ENCODE measurements around the gene TAX1BP1.

Gene TAX1BP1

DNA sequence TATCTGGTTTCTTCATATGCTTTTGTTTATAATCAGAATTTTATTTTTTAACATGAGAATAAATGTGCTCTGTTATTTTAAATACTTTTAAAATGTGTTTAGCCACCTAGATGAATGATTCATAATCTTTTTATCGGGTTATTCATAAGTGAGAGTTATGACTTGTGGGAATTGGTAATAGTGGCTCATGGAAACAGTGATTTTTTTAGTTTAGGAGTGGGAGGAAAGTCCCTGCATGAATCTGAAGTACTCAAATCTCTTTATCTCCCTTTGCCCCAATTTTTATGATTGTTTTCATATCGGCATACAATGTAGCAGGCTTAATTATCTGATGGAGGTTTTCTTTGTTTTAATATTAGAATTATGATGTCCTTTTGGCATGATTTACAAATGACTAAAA, 42.9 kb downstream of the TAX1BP1 start:
- peak; percentile 16 for DNase-seq

GRCh38 chr7:27784399-27785053, 44.6 kb downstream of the TAX1BP1 start:
- peak; percentile 76 for DNase-seq

- DNase-seq = no peak
Measured at GRCh38 chr7:27788437-27788836, 48.5 kb downstream of the TAX1BP1 start.

DNA sequence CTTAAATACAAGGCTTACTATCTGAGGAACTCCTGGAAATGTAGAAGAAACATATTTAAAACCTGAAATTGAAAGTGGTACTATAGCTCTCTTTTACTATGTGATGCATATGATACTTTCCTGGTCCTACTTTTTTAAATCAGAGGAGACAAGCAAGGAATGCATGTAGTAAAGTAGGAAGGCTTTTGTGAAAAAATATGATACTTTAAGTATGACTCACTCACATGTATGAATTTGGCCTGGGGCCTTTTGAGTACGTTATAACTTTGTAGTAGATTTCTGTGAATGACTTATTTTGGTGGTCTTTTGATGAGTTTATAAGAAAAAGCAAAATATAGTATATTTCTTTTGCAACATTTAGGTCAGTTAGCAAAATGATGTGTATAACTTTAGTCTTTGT, 53.8 kb downstream of the TAX1BP1 start:
- DNase-seq = peak; percentile 60

DNA sequence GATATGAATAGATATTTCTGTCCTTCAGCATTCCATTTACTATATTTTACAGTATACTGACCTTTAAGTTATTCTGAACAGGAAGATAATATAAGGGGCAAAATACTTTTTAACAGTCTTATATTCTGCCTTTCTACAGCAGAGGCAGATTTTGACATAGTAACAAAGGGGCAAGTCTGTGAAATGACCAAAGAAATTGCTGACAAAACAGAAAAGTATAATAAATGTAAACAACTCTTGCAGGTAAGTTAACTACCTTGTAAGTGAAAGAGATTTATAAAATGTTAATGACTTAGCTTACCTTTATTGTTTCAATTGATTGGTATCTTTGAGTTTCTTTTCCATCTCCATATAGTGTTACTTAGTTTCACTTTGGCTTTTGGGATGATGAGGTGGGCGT, 56.0 kb downstream of the TAX1BP1 start:
- DNase-seq = no peak

DNA sequence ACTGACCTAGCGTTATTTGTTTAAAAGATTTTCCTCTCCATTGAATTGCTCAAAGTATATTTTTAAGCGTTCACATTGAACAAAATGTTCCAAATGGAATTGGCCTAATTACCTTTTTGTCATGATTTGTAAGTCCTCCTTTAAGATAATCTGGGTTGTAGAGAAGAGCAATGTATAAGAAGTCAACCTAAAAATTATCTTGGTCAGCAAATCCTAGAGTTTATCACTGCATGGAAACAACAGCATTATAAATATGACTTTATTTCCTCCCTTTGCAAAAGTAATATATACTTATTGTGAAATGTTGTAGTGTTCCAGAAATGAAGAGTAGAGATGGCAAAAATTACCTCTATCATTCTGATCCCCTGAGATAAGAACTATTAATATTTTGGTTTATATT, 59.2 kb downstream of the TAX1BP1 start:
- no peak for DNase-seq

DNA sequence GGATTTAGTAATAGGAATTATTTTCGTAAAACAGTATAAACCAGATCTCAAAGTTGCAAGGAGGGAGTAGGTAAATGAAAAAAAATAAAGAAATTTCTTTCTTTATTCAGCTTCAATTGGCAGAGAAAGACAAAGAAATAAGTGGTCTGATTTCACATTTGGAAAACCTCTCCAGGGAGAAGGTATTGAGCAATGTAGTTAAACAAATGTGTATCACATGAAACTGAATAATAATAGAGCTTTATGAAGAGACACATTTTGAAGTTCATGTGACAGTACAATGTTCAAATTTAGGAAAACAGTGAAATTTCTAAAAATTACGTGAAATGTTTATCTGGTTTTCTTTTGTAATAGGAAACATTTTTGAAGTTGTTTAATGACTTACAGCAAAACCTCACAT, 63.0 kb downstream of the TAX1BP1 start:
- no peak for DNase-seq

DNA sequence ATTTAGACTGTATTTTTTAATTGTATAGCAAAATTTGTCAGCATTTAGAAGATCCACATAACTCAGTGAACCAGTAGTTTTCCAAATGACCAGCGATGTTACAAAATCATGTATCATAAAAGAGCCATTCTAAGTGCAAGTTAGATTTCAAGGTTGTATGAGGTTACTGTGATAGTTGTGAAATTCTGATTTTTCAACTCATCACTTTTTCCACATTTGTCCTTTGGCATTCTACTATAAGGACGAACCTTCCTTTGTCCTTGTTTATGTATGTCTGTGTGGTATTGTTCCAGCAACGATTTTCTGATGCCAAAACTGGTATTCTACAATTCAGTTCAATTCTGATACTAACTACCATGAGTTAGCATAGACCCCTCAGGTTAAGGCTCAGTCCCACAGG, 64.2 kb downstream of the TAX1BP1 start:
- no peak for DNase-seq

DNA sequence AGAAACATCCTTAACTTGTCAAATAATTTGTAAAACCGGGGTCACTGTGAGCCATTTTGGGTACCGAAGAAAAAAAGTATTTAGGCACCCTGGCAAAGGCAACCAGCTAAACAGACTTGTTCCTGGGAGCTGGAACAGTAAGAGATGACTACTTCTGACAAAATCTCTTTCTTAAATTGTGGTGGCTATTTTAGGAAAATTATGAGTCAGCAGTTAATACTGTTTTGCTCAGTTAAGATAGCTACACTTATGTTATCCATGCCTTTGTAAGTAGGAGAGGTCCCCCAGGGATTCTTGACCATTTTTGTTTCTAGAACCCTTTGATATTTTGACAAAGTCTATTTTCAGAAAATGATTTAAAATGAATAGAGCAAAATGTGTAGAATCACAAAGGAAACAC, 68.7 kb downstream of the TAX1BP1 start:
- DNase-seq = peak; percentile 82

- no peak for DNase-seq
Measured at GRCh38 chr7:27810186-27810585, 70.2 kb downstream of the TAX1BP1 start.

- no peak for DNase-seq
Measured at GRCh38 chr7:27812706-27813105, 72.7 kb downstream of the TAX1BP1 start.

DNA sequence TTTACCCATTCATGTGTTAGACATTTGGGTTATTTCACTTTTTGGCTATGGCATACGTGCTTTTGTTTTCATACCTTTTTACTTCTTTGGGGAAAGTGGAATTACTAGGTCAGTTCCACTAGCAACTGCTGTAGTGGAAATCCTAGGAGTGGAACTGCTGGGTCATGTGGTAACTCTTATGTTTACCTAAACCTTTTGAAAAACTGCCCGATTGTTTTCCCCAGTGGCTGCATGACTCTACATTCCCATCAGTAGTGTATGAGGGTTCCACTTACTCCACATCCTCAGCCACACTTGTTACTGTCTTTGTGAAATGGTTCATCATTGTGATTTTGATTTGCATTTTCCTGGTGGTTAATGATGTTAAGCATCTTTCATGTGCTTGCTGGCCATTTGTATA, 82.3 kb downstream of the TAX1BP1 start:
- no peak for DNase-seq

DNA sequence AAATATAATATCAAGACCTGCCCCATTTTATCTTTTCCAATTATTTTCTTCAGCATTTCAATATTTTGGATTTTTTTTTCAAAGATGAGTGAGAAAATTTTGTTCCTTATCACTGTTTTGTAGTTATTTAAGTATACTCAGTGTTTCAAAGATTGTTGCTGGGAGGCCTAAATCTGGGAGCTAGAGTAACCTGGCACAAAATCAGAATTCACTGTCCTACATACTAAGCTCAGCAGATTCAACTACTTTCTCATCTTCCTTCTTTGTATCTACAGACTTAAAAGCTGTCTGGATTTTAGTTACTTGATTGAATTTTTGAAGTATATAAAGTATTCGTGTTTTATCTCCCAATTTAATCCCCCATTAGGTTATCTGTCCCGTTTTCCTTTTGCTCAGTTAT, 85.9 kb downstream of the TAX1BP1 start:
- DNase-seq = no peak

- no peak for DNase-seq
Measured at GRCh38 chr7:27826357-27826756, 86.4 kb downstream of the TAX1BP1 start.

GRCh38 chr7:27834179-27834921, 94.4 kb downstream of the TAX1BP1 start:
- no peak for DNase-seq

GRCh38 chr7:27835376-27835775, 95.4 kb downstream of the TAX1BP1 start:
- DNase-seq = no peak

DNA sequence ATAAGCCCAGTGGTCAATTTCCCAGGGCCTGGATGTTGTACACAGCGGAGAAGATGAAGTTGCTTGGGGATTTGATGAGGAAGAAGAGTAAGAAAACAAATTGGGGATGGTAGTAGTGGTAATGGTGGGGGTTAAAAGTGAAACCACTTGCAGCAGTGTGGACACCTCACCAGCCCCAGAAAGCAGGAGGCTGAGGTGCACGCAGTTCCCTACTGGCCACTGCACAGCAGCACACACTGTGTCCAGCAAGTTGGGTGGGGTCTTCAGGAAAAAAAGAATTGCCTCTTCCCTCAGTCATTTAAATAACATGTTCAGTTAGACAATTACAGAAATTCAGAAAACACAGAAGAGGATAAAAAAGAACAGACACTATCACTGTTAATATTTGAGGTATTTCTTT, 96.6 kb downstream of the TAX1BP1 start:
- DNase-seq = no peak

DNA sequence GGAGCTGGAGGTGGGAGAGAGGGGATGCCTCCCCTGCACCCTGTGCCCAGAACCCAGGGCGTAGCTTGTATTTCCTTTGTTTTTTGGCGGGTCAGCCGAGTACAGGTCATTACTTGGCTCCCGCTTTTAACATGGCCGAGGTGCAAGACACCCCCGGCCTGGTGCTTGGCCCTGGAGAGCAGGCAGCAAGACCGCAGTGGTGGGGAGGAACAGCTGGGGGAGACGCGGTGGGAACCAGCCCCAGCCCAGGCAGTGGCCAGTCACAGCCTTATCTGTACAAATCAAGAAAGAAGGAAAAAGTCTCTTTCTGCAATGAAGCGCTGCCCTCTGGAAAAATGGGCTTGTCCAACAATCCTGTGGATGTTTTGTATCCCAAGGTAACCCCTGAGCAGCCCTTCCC, 99.1 kb downstream of the TAX1BP1 start:
- no peak for DNase-seq

DNA sequence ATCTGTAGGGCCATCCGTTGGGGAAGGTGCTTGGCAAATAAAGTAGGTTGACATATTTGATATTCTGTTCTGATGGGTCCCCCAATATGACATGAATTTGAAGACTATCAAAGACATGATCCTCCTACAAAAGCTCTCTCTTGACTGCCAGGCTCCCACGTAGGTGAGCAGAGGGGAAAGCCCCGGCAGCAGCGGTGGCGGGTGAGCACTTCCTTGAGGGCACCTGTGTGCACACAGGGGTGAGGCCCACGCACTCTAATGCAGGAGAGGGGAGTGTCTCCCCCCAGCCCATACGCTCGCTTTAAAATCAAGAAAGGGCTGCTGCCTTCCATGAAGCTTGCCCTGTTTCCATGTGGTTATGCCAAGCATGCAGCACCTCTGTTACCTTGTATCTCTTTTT, 100.4 kb downstream of the TAX1BP1 start:
- no peak for DNase-seq

DNA sequence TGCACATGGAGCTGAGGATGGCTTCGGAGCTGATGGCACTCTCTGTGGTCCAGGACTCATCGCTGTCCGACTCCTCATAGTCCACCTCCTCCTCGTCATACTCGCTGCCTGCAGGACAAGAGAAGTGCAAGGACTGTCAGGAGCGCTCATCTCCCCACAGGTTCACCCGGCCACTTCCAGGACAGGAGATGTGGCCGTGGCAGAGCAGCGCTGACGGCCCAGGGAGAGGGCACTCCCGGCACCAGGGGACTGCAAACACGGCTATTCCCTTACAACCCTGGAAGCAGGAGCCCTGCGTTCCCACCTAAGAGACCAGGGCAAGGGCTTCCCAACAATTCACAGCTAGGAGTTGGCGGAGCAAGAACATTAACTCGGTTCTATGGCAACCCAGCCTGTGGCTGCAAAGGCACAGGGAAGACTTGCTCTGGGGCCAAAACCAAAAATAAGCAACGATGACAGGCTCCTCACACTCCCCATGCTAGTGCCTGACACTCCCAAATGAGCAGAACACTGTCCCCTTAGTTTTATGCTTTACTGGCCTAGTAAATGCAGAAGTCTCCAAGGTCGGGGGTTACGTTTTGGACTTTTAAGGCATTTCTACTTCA, 100.9 kb downstream of the TAX1BP1 start:
- no peak for DNase-seq

DNA sequence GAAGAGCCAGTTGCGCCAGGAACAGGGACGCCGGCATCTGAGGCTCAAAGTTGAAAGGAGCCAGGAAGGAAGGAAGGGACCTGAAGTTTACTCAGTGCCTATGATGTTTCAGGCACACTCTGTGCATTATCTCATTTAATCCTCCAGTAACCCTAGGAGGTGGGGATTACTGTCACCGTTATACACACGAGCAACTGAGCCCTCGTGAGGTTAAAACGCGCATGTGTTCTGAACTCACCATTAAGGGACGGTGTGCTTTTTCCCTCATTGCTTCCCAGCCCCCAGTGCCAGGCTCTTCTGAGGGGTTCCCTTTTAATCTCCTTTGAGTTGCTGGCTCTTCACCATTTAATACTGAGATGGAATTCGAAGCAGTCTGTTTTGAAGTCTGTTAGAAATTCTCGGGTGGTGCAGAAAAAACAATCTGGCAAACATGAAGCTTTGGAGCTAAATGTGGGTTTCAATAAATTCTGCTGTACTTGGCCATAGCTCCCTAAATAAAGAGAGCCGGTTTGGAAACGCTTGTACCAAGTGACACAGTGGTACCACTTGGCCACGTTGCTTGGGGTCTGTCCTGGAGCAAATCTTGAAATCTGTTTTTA, 102.2 kb downstream of the TAX1BP1 start:
- peak; percentile 21 for DNase-seq

GRCh38 chr7:27842851-27843250, 102.9 kb downstream of the TAX1BP1 start:
- peak; percentile 4 for DNase-seq

- no peak for DNase-seq
Measured at GRCh38 chr7:27843584-27844305, 103.8 kb downstream of the TAX1BP1 start.
